A673 (cell line): ENCODE data around the gene MAP3K8. TPM values are rescaled to one million over a fixed set of nuclear protein-coding genes. Genes with fewer than 3 reads are reported as not detected.
A peak's percentile ranks its signal among the peaks of the same experiment; 100 is the strongest.

Experiments
- BruUV-seq: library from RNA; stranded (reverse); fragments of 400-500 nt; replicated peaks from 2 replicates; lab custom pipeline; 2021; lab: Mats Ljungman, UMichigan
- CTCF ChIA-PET: fragments of 300-600 bp; sonication (Branson Sonifier 250); formaldehyde crosslinking; loops from one replicate; lab custom pipeline; 2022; ENCODE audit warnings: antibody characterized with exemption; lab: Charles Lee
- POLR2A ChIA-PET: fragments of 300-600 bp; sonication (Branson Sonifier 250); formaldehyde crosslinking; loops from one replicate; lab custom pipeline; 2022; ENCODE audit warnings: antibody characterized with exemption; ENCODE audit not compliant: low non-redundant PET; lab: Charles Lee
- DNase-seq: peaks from one replicate; pipeline ENCODE4 v3.0.0-alpha.2; 2015; ENCODE audit warnings: low spot score
- H3K27ac ChIP-seq: fragments of 200-600 bp; sonication (generic); 2 replicates; pipeline ENCODE4 v1.5.1; 2016; ENCODE audit warnings: mixed run types, low read depth, mild to moderate bottlenecking, mixed read lengths, antibody characterized with exemption, low read length; ENCODE audit not compliant: poor library complexity, severe bottlenecking
- H3K27me3 ChIP-seq: fragments of 200-600 bp; sonication (generic); replicated peaks from 2 replicates; pipeline ENCODE4 v1.6.1; 2017; ENCODE audit warnings: mixed run types, low read depth, mild to moderate bottlenecking, mixed read lengths, antibody characterized with exemption, low read length; ENCODE audit not compliant: insufficient read depth, poor library complexity
- H3K36me3 ChIP-seq: fragments of 200-600 bp; sonication (generic); 2 replicates; pipeline ENCODE4 v1.6.1; 2016; ENCODE audit warnings: mixed run types, mild to moderate bottlenecking, mixed read lengths, antibody characterized with exemption, low read length; ENCODE audit not compliant: insufficient read depth, poor library complexity, severe bottlenecking
- H3K4me1 ChIP-seq: fragments of 200-600 bp; sonication (generic); 2 replicates; pipeline ENCODE4 v1.6.1; 2017; ENCODE audit warnings: mixed run types, mild to moderate bottlenecking, mixed read lengths, antibody characterized with exemption, low read length; ENCODE audit not compliant: insufficient read depth, poor library complexity, severe bottlenecking
- H3K4me3 ChIP-seq: fragments of 200-600 bp; sonication (generic); 2 replicates; pipeline ENCODE4 v1.5.1; 2016; ENCODE audit warnings: low read depth, mixed run types, mild to moderate bottlenecking, mixed read lengths, low read length; ENCODE audit not compliant: poor library complexity, severe bottlenecking
- H3K9me3 ChIP-seq: fragments of 200-600 bp; sonication (generic); 2 replicates; pipeline ENCODE4 v1.6.1; 2016; ENCODE audit warnings: mixed run types, low read depth, mild to moderate bottlenecking, mixed read lengths, antibody characterized with exemption, low read length; ENCODE audit not compliant: poor library complexity, severe bottlenecking
- EZH2 ChIP-seq: fragments of 200-600 bp; sonication (generic); IDR thresholded peaks from 2 replicates; pipeline ENCODE4 v1.6.1; 2017; ENCODE audit warnings: borderline replicate concordance, low read depth, mild to moderate bottlenecking, mixed read lengths, antibody characterized with exemption, low read length; ENCODE audit not compliant: poor library complexity, severe bottlenecking
- intact Hi-C: fragments of 100-400 bp; cut with micrococcal nuclease; formaldehyde crosslinking; loops from one replicate; pipeline ENCODE4 v1.10.0; 2022; ENCODE audit not compliant: unreplicated experiment
- total RNA-seq: library from RNA; stranded (reverse); gene quantifications from 2 replicates; pipeline ENCODE4 v1.2.3, GENCODE V29; 2021
- TF ChIP-seq, protein P1 (sequence below): fragments of 300-800, 200-600 bp; sonication (generic); conservative IDR thresholded peaks from 2 replicates; pipeline ENCODE4 v1.5.1; 2017; ENCODE audit warnings: low read depth, mild to moderate bottlenecking, antibody characterized with exemption, low read length, moderate library complexity, mixed read lengths

Gene MAP3K8
- total RNA-seq, 1 experiment from 2014 or later: 4.5 TPM

DNA sequence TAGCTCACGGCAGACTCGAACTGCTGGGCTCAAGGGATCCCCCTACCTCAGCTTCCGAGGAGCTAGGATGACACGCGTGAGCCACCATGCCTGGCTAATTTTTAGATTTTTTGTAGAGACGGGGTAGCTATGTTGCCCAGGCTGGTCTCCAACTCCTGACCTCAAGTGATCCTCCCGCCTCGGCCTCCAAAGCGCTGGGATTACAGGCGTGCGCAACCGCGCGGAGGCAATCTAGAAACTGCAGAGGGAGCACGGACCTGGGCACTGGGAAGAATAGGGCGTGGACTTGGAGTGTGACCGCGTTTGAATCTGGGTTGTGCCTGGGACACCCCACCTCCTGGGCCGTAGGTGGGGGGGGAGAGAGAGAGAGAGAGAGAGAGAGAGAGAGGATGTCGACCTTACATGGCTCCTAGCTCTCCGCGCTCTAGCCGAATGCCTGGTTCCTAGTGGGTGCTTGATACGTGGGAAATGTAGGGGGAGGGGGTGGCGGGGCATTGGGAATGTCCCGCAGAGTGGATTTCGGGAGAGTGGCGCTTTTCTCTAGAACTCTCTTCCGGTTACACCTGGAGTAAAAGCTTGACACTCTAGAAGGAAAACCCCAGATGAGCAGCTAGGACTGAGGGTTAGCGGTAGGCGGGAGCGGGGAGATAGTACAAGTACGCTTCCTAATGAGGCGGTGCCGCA is 1.2 kb upstream of the MAP3K8 start:
- CTCF ChIA-PET: no interaction called here
- no peak for DNase-seq
- Histone ChIP-seq H3K4me3 (peak overlapping the region; percentile 96), H3K36me3 (no peaks in the 10 kb centered on the region), H3K27ac (peak overlapping the region; percentile 86), H3K27me3 (no peaks in the 10 kb centered on the region), H3K9me3 (no peaks in the 10 kb centered on the region), H3K4me1 (peaks cover 26% of the 10 kb centered on the region)
- POLR2A ChIA-PET: no interaction called here
- BruUV-seq: no TSS peak
- intact Hi-C loops: no loop called here
- TF ChIP-seq, protein P1, sequence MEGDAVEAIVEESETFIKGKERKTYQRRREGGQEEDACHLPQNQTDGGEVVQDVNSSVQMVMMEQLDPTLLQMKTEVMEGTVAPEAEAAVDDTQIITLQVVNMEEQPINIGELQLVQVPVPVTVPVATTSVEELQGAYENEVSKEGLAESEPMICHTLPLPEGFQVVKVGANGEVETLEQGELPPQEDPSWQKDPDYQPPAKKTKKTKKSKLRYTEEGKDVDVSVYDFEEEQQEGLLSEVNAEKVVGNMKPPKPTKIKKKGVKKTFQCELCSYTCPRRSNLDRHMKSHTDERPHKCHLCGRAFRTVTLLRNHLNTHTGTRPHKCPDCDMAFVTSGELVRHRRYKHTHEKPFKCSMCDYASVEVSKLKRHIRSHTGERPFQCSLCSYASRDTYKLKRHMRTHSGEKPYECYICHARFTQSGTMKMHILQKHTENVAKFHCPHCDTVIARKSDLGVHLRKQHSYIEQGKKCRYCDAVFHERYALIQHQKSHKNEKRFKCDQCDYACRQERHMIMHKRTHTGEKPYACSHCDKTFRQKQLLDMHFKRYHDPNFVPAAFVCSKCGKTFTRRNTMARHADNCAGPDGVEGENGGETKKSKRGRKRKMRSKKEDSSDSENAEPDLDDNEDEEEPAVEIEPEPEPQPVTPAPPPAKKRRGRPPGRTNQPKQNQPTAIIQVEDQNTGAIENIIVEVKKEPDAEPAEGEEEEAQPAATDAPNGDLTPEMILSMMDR: no peak
- TF ChIP-seq EZH2: no peak

DNA sequence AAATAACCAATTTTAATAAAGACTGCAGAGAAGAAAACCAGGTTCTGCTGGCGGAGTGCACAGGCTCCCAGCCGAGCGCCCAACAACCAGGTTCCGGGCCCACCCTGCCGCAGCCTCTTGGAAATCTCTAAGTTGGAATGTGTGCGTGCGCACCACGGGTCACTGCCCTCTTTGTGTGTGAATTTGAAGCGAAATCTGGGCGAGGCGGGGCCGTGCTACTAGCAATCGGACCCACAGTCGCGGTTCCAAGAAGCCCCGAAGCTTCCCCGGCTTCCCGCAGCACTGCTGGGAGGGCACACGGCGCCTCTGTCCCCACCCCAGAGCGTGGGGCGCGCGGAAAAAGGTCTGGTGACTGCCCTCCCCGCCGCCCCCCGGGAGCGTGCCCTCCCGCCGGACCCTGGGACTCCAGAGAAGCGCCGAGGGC is 666 bp upstream of the MAP3K8 start:
- Histone ChIP-seq H3K27me3 (no peaks in the 10 kb centered on the region), H3K27ac (peak overlapping the region; percentile 86), H3K9me3 (no peaks in the 10 kb centered on the region), H3K4me3 (peak overlapping the region; percentile 96), H3K4me1 (peaks cover 32% of the 10 kb centered on the region), H3K36me3 (no peaks in the 10 kb centered on the region)
- intact Hi-C loops: no loop called here
- CTCF ChIA-PET: no interaction called here
- TF ChIP-seq, protein P1: no peak
- no peak for TF ChIP-seq EZH2
- no TSS peak for BruUV-seq
- POLR2A ChIA-PET: interaction anchor here (0.6 to 0.7 kb wide), 2 partner anchors 120 to 131 kb away, joined by 3 read pairs; no protein-coding TSS in a partner anchor
- DNase-seq: peak; percentile 68

DNA sequence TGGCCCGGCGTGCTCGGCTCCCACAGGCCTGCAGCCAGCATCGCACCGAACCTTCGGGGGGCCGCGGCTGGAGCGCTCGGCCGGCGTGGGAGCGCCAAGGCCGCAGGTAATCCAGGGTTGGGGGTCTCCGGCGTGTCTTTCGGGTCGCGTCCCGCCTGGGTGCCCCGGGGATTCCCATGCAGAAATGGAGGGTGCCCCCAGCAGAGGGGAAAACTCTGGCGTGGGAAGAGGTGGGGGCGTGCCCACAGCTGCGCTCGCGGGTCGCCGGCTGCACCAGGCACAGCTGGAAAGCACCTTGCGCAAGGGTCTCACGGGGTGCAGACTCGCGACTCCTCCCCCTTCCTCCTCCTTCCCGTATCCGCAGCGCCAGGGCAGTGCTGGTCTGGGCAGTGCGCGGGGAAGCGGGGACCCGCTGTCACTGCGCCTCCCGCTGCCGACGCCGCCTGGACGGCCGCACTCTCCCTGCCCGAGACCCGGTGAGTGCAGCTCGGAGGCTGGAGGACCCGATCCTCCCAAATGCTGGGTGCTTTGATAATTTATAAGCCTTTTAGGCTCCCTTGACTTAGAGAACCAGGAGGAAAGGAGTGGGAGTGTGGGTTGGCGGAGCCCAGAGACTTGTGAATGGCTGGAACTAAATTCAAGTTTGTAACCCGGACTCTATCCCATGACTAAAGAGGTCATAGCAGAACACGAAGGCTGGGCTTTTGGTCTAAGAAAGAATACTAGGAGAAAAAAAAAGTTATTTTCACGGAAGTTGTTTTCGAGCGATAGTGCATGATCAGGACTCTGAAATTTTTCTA is 489 bp downstream of the MAP3K8 start:
- intact Hi-C loops: no loop called here
- Histone ChIP-seq H3K27me3 (no peaks in the 10 kb centered on the region), H3K27ac (peak overlapping the region; percentile 86), H3K9me3 (no peaks in the 10 kb centered on the region), H3K4me1 (peaks cover 35% of the 10 kb centered on the region), H3K36me3 (no peaks in the 10 kb centered on the region), H3K4me3 (peak overlapping the region; percentile 96)
- ChIA-PET CTCF (no interaction called here), POLR2A (interaction anchor here (0.6 kb wide), 1 partner anchor 119 kb away, joined by 3 read pairs; no protein-coding TSS in a partner anchor)
- TF ChIP-seq EZH2: no peak
- TF ChIP-seq, protein P1: no peak
- no TSS peak for BruUV-seq
- DNase-seq: peak; percentile 86
